Measurements from ENCODE around the gene DCAF11.

Gene DCAF11

GRCh38 chr14:24114532-24115421 is at the start of gene DCAF11, which contains the start of gene NRL:
Gene DCAF11, plus strand, starts transcription at chr14:24114777. Its CDS starts 818 bp downstream, at chr14:24115595.
Gene NRL, minus strand, starts transcription at chr14:24114949. Its CDS starts 32,101 bp downstream, at chr14:24082848.
- DNase-seq (ENCODE audit: low read depth): peak; percentile 99
- peak within 1 kb of the TSS; percentile 82 for H3K4me3 ChIP-seq (ENCODE audit: low read depth, low read length)

- no peak for DNase-seq (ENCODE audit: low read depth)
- no peak overlapping the region for H3K4me3 ChIP-seq (ENCODE audit: low read depth, low read length)
Measured at GRCh38 chr14:24064856-24065255, 49.7 kb upstream of the DCAF11 start.

- H3K4me3 ChIP-seq (ENCODE audit: low read depth, low read length): no peak overlapping the region
- no peak for DNase-seq (ENCODE audit: low read depth)
Measured at GRCh38 chr14:24065408-24065807, 49.2 kb upstream of the DCAF11 start.

- H3K4me3 ChIP-seq (ENCODE audit: low read depth, low read length): no peak overlapping the region
- no peak for DNase-seq (ENCODE audit: low read depth)
Measured at GRCh38 chr14:24066496-24067132, 48.0 kb upstream of the DCAF11 start.

GRCh38 chr14:24067133-24068082 is 47.2 kb upstream of the DCAF11 start:
- no peak overlapping the region for H3K4me3 ChIP-seq (ENCODE audit: low read depth, low read length)
- no peak for DNase-seq (ENCODE audit: low read depth)

- no peak overlapping the region for H3K4me3 ChIP-seq (ENCODE audit: low read depth, low read length)
- no peak for DNase-seq (ENCODE audit: low read depth)
Measured at GRCh38 chr14:24068711-24069410, 45.7 kb upstream of the DCAF11 start.

- no peak overlapping the region for H3K4me3 ChIP-seq (ENCODE audit: low read depth, low read length)
- DNase-seq (ENCODE audit: low read depth): no peak
Measured at GRCh38 chr14:24069411-24069735, 45.2 kb upstream of the DCAF11 start.

GRCh38 chr14:24070285-24071143 is 44.1 kb upstream of the DCAF11 start:
- H3K4me3 ChIP-seq (ENCODE audit: low read depth, low read length): no peak overlapping the region

GRCh38 chr14:24071144-24071697 is 43.4 kb upstream of the DCAF11 start, which contains the start of gene CPNE6:
Gene CPNE6, plus strand, starts transcription at chr14:24071562. Its CDS starts 1,375 bp downstream, at chr14:24072937.
- H3K4me3 ChIP-seq (ENCODE audit: low read depth, low read length): no peak within 1 kb of the TSS
- no peak for DNase-seq (ENCODE audit: low read depth)

More at GRCh38 chr14:24070285-24071143, 44.1 kb upstream of the DCAF11 start:
- DNase-seq (ENCODE audit: low read depth): no peak

GRCh38 chr14:24071836-24072430 is 42.6 kb upstream of the DCAF11 start:
- no peak for DNase-seq (ENCODE audit: low read depth)
- H3K4me3 ChIP-seq (ENCODE audit: low read depth, low read length): no peak overlapping the region

GRCh38 chr14:24072436-24072835 is 42.1 kb upstream of the DCAF11 start:
- no peak overlapping the region for H3K4me3 ChIP-seq (ENCODE audit: low read depth, low read length)
- DNase-seq (ENCODE audit: low read depth): no peak

GRCh38 chr14:24072881-24073877 is 41.4 kb upstream of the DCAF11 start:
- no peak for DNase-seq (ENCODE audit: low read depth)
- no peak overlapping the region for H3K4me3 ChIP-seq (ENCODE audit: low read depth, low read length)

GRCh38 chr14:24074625-24075484 is 39.7 kb upstream of the DCAF11 start:
- H3K4me3 ChIP-seq (ENCODE audit: low read depth, low read length): no peak overlapping the region
- no peak for DNase-seq (ENCODE audit: low read depth)

GRCh38 chr14:24075485-24076301 is 38.9 kb upstream of the DCAF11 start:
- DNase-seq (ENCODE audit: low read depth): no peak

GRCh38 chr14:24076302-24076601 is 38.3 kb upstream of the DCAF11 start:
- no peak overlapping the region for H3K4me3 ChIP-seq (ENCODE audit: low read depth, low read length)
- no peak for DNase-seq (ENCODE audit: low read depth)

More at GRCh38 chr14:24075485-24076301, 38.9 kb upstream of the DCAF11 start:
- no peak overlapping the region for H3K4me3 ChIP-seq (ENCODE audit: low read depth, low read length)

Data from skeletal muscle cell (primary cell).